Activated naive CD8-positive, alpha-beta T cell treated with anti-CD3 and anti-CD28 coated beads for 36 hours (primary cell): ENCODE results near the gene CFP. TPM values are rescaled to one million over a fixed set of nuclear protein-coding genes. Genes with fewer than 3 reads are reported as not detected.

Experiments
- DNase-seq: peaks from one replicate; pipeline ENCODE4 v3.0.0; 2021
- H3K27ac Mint-ChIP-seq: one replicate; pipeline ENCODE4 v1.8.0; 2022; ENCODE audit warnings: mild to moderate bottlenecking, moderate library complexity, mixed read lengths
- H3K27me3 Mint-ChIP-seq: one replicate; pipeline ENCODE4 v1.8.0; 2022; ENCODE audit warnings: mild to moderate bottlenecking, mixed read lengths
- H3K36me3 Mint-ChIP-seq: one replicate; pipeline ENCODE4 v1.8.0; 2021; ENCODE audit warnings: mild to moderate bottlenecking, mixed read lengths
- H3K4me1 Mint-ChIP-seq: one replicate; pipeline ENCODE4 v1.8.0; 2021; ENCODE audit warnings: mixed read lengths
- H3K4me3 Mint-ChIP-seq: one replicate; pipeline ENCODE4 v1.8.0; 2022; ENCODE audit warnings: mild to moderate bottlenecking, moderate library complexity, mixed read lengths
- H3K9me3 Mint-ChIP-seq: one replicate; pipeline ENCODE4 v1.8.0; 2022; ENCODE audit warnings: mixed read lengths
- total RNA-seq, 2 experiments: library from RNA; stranded (reverse); gene quantifications; one replicate each; pipeline ENCODE4 v1.2.3, GENCODE V29; 2021

Gene CFP
- total RNA-seq, 2 experiments from 2014 or later: 0.90 to 1.9 TPM

DNA sequence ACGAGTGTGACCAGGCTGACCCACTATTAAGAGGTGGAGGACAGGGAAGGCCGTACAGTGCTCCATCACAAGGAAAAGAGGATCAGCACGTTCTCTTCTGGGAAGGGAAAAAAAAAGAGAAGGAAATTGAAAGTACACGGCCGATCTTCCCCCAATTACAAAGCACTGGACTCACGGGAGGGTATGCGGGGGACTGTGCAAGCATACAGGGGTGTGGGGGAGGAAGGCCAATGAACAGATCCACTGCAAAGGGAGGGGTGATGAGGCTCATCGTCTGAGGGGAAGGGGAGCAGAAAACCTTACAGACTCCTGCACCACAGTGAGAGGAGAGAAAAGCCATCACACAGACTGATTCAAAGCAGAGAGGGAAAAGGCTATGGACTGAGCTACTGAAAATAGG, 19.5 kb upstream of the CFP start:
- Mint-ChIP-seq H3K4me1 (peaks cover 41% of the 10 kb centered on the region), H3K9me3 (no peaks in the 10 kb centered on the region), H3K4me3 (peak overlapping the region; percentile 92), H3K27me3 (no peaks in the 10 kb centered on the region), H3K27ac (peak overlapping the region; percentile 89), H3K36me3 (peaks cover 36% of the 10 kb centered on the region)
- DNase-seq: no peak

- Mint-ChIP-seq H3K9me3 (no peaks in the 10 kb centered on the region), H3K4me1 (peaks cover 48% of the 10 kb centered on the region), H3K36me3 (peaks cover 36% of the 10 kb centered on the region), H3K27ac (peak overlapping the region; percentile 89), H3K27me3 (no peaks in the 10 kb centered on the region), H3K4me3 (peak overlapping the region; percentile 92)
- no peak for DNase-seq
Observed at GRCh38 chrX:47648376-47648775, 18.6 kb upstream of the CFP start.

GRCh38 chrX:47646636-47647035, 16.9 kb upstream of the CFP start:
- H3K27ac Mint-ChIP-seq: no peak overlapping the region
- H3K9me3 Mint-ChIP-seq: no peaks in the 10 kb centered on the region
- no peak overlapping the region for H3K4me3 Mint-ChIP-seq
- DNase-seq: no peak
- peaks cover 45% of the 10 kb centered on the region for H3K4me1 Mint-ChIP-seq
- no peaks in the 10 kb centered on the region for H3K27me3 Mint-ChIP-seq
- peaks cover 35% of the 10 kb centered on the region for H3K36me3 Mint-ChIP-seq

DNA sequence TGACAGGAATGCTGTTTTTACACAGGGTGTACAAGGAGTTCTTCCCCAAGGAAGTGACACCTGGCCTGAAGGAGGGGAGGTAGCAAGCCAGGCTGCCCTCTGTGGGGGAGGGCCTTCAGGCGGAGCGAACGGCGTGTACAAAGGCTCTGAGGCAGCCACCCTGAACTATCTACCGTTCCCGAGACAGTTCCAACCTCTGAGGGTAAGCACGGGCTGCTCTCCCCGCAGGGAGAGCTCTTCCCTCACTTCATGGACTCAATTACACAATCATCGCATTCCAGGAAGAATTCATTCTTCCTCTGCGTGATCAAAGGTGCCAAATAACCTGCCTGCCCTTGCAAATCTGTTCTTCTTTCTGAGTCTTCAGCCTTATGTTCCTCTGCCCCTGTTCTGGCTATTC, 15.8 kb upstream of the CFP start:
- Mint-ChIP-seq H3K4me1 (peaks cover 36% of the 10 kb centered on the region), H3K27me3 (no peaks in the 10 kb centered on the region), H3K36me3 (peaks cover 34% of the 10 kb centered on the region), H3K4me3 (no peak overlapping the region), H3K27ac (no peak overlapping the region), H3K9me3 (no peaks in the 10 kb centered on the region)
- DNase-seq: no peak

- Mint-ChIP-seq H3K4me1 (peaks cover 36% of the 10 kb centered on the region), H3K27me3 (no peaks in the 10 kb centered on the region), H3K36me3 (peaks cover 42% of the 10 kb centered on the region), H3K4me3 (no peak overlapping the region), H3K9me3 (no peaks in the 10 kb centered on the region), H3K27ac (peak overlapping the region; percentile 16)
- no peak for DNase-seq
Observed at GRCh38 chrX:47644557-47645091, 14.9 kb upstream of the CFP start.

DNA sequence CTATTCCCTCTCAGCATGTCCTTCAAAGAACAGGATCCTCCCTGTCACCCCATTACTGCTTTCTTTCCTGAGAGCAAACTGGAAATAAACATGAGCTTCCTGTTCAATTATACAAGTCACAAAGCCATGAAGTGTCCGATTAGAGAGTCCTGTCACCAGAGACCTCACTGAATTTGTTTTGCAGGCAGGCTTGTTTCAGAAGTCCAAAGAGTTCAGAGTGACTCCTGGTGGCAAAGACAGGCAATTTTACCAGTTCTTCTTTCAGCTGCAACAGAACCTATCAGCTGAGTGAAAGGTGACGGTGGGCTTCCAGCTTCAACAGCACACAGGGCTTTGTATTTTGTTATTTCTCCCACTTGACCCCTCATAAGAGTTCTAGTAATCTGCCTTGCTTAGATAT, 14.2 kb upstream of the CFP start:
- H3K36me3 Mint-ChIP-seq: peaks cover 41% of the 10 kb centered on the region
- H3K27ac Mint-ChIP-seq: no peak overlapping the region
- DNase-seq: no peak
- H3K27me3 Mint-ChIP-seq: no peaks in the 10 kb centered on the region
- H3K9me3 Mint-ChIP-seq: no peaks in the 10 kb centered on the region
- no peak overlapping the region for H3K4me3 Mint-ChIP-seq
- H3K4me1 Mint-ChIP-seq: peaks cover 32% of the 10 kb centered on the region

- H3K27me3 Mint-ChIP-seq: no peaks in the 10 kb centered on the region
- peaks cover 13% of the 10 kb centered on the region for H3K4me1 Mint-ChIP-seq
- no peak overlapping the region for H3K4me3 Mint-ChIP-seq
- H3K9me3 Mint-ChIP-seq: no peaks in the 10 kb centered on the region
- DNase-seq: no peak
- H3K36me3 Mint-ChIP-seq: peaks cover 37% of the 10 kb centered on the region
- H3K27ac Mint-ChIP-seq: no peak overlapping the region
Observed at GRCh38 chrX:47638816-47639215, 9.1 kb upstream of the CFP start.

GRCh38 chrX:47637546-47638195, 7.9 kb upstream of the CFP start:
- H3K27ac Mint-ChIP-seq: peak overlapping the region; percentile 72
- no peaks in the 10 kb centered on the region for H3K27me3 Mint-ChIP-seq
- H3K4me1 Mint-ChIP-seq: peaks cover 11% of the 10 kb centered on the region
- H3K4me3 Mint-ChIP-seq: peak overlapping the region; percentile 50
- peaks cover 37% of the 10 kb centered on the region for H3K36me3 Mint-ChIP-seq
- no peaks in the 10 kb centered on the region for H3K9me3 Mint-ChIP-seq
- DNase-seq: no peak

GRCh38 chrX:47634871-47635575, 5.3 kb upstream of the CFP start:
- no peak overlapping the region for H3K27ac Mint-ChIP-seq
- no peaks in the 10 kb centered on the region for H3K27me3 Mint-ChIP-seq
- H3K4me1 Mint-ChIP-seq: peaks cover 14% of the 10 kb centered on the region
- peaks cover 25% of the 10 kb centered on the region for H3K36me3 Mint-ChIP-seq
- no peaks in the 10 kb centered on the region for H3K9me3 Mint-ChIP-seq
- DNase-seq: no peak
- no peak overlapping the region for H3K4me3 Mint-ChIP-seq

GRCh38 chrX:47633689-47634590, 4.2 kb upstream of the CFP start:
- H3K27ac Mint-ChIP-seq: no peak overlapping the region
- DNase-seq: no peak
- peaks cover 19% of the 10 kb centered on the region for H3K4me1 Mint-ChIP-seq
- H3K4me3 Mint-ChIP-seq: no peak overlapping the region
- H3K36me3 Mint-ChIP-seq: peaks cover 15% of the 10 kb centered on the region
- no peaks in the 10 kb centered on the region for H3K9me3 Mint-ChIP-seq
- H3K27me3 Mint-ChIP-seq: no peaks in the 10 kb centered on the region

DNA sequence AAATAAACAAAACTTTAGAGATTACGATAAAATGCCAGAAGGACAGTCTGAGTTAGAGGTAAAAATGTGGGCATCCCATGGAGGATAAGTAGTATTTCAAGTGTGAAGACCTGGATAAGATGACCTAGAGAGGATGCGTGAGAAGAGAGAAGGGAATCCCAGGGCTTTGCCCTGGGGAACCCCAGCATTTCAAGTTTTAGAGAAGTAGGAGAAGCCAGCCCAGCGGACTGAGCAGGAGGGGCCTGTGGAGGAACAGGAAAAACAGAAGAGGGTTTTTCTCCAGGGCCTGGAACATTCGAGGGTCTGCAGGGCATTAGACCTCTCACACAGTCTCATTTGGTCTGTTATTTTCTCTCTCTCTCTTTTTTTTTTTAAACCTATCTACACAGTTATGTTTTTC, 2.9 kb upstream of the CFP start:
- Mint-ChIP-seq H3K27ac (no peak overlapping the region), H3K4me1 (peaks cover 16% of the 10 kb centered on the region), H3K9me3 (no peaks in the 10 kb centered on the region), H3K27me3 (no peaks in the 10 kb centered on the region), H3K4me3 (no peak overlapping the region), H3K36me3 (peaks cover 10% of the 10 kb centered on the region)
- DNase-seq: no peak

GRCh38 chrX:47631676-47632075, 1.9 kb upstream of the CFP start:
- Mint-ChIP-seq H3K36me3 (peaks cover 2% of the 10 kb centered on the region), H3K27ac (no peak overlapping the region), H3K4me3 (no peak overlapping the region), H3K9me3 (no peaks in the 10 kb centered on the region), H3K4me1 (peaks cover 14% of the 10 kb centered on the region), H3K27me3 (no peaks in the 10 kb centered on the region)
- DNase-seq: no peak

DNA sequence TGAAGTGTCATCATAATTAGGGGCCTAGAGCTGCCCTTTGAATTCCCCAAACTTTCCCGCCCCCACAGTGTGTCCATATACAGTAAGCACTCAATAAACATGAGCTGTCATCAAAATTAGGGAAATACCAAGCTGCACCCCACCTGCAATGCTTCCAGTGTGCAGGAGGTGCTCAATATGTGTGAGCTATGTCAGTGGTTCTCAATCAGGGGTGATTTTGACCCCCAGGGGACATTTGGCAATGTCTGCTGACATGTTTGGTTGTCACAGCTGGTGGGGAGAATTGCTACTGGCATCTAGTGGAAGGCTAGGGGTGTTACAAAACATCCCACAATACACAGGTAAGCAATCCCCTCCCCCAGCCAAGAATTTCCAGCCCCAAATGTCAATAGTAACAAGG, 748 bp downstream of the CFP start:
- H3K27ac Mint-ChIP-seq: no peak overlapping the region
- DNase-seq: no peak
- H3K4me1 Mint-ChIP-seq: peaks cover 17% of the 10 kb centered on the region

GRCh38 chrX:47625365-47625764, 4.4 kb downstream of the CFP start:
- H3K4me1 Mint-ChIP-seq: peaks cover 24% of the 10 kb centered on the region
- DNase-seq: no peak
- no peak overlapping the region for H3K4me3 Mint-ChIP-seq
- H3K27me3 Mint-ChIP-seq: peaks cover 4% of the 10 kb centered on the region
- no peaks in the 10 kb centered on the region for H3K9me3 Mint-ChIP-seq
- H3K27ac Mint-ChIP-seq: no peak overlapping the region
- no peaks in the 10 kb centered on the region for H3K36me3 Mint-ChIP-seq

More for the DNA sequence above, 748 bp downstream of the CFP start:
- no peaks in the 10 kb centered on the region for H3K36me3 Mint-ChIP-seq
- peak overlapping the region; percentile 42 for H3K4me3 Mint-ChIP-seq
- no peaks in the 10 kb centered on the region for H3K27me3 Mint-ChIP-seq
- no peaks in the 10 kb centered on the region for H3K9me3 Mint-ChIP-seq

GRCh38 chrX:47623540-47624027, 6.1 kb downstream of the CFP start:
- Mint-ChIP-seq H3K36me3 (no peaks in the 10 kb centered on the region), H3K27me3 (peaks cover 7% of the 10 kb centered on the region), H3K27ac (no peak overlapping the region), H3K9me3 (no peaks in the 10 kb centered on the region), H3K4me1 (peaks cover 12% of the 10 kb centered on the region), H3K4me3 (peak overlapping the region; percentile 77)
- peak; percentile 38 for DNase-seq
